Stimulated activated CD8-positive, alpha-beta memory T cell treated with anti-CD3 and anti-CD28 coated beads, Interleukin-15, amount 100 ng/mL, for 48 hours (primary cell): ENCODE results near the gene PPP2R3B.
"Not testable (repeated sequence)": the region's sequence is repeated elsewhere in the genome, so short reads cannot be mapped to it uniquely, and the experiment has no call there.

Experiments
- DNase-seq, 2 donors: peaks; one replicate each; pipeline ENCODE4 v3.0.0-alpha.2; 2020; ENCODE audit warnings: low read depth in 2 of 2

The PPP2R3B gene

GRCh38 chrX:319579-320125 lies 67.1 kb downstream of the PPP2R3B start:
- DNase-seq: no peak

GRCh38 chrX:318739-319578 lies 67.7 kb downstream of the PPP2R3B start, which contains the start of gene GTPBP6:
TSS of gene GTPBP6 (minus strand) at chrX:318796. CDS start at chrX:318787, 9 bp downstream.
- DNase-seq: peak; percentile 98 to 99

GRCh38 chrX:318068-318738 lies 68.5 kb downstream of the PPP2R3B start:
- DNase-seq: peak; percentile 94 to 98

GRCh38 chrX:317424-318067 lies 69.2 kb downstream of the PPP2R3B start:
- DNase-seq: no peak

GRCh38 chrX:316351-317325 lies 70.1 kb downstream of the PPP2R3B start:
- no peak for DNase-seq

GRCh38 chrX:314781-315595 lies 71.7 kb downstream of the PPP2R3B start:
- no peak for DNase-seq

GRCh38 chrX:314049-314448 lies 72.7 kb downstream of the PPP2R3B start:
- no peak for DNase-seq

- no peak for DNase-seq
Observed at GRCh38 chrX:313546-313945, 73.2 kb downstream of the PPP2R3B start.

GRCh38 chrX:312621-313331 lies 73.9 kb downstream of the PPP2R3B start:
- DNase-seq: no peak

- DNase-seq: no peak
Observed at GRCh38 chrX:311156-312129, 75.3 kb downstream of the PPP2R3B start.

GRCh38 chrX:310621-311155 lies 76.0 kb downstream of the PPP2R3B start:
- DNase-seq: no peak

- no peak for DNase-seq
Observed at GRCh38 chrX:308821-309520, 77.7 kb downstream of the PPP2R3B start.

- no peak for DNase-seq
Observed at GRCh38 chrX:307261-308111, 79.2 kb downstream of the PPP2R3B start.

- DNase-seq: not testable (repeated sequence)
Observed at GRCh38 chrX:306614-307251, 80.0 kb downstream of the PPP2R3B start.

- not testable (repeated sequence) for DNase-seq
Observed at GRCh38 chrX:305781-306613, 80.7 kb downstream of the PPP2R3B start.
